NCI-H2196 treated with DMSO at 0.1 percent for 48 hours (cell line): Measurements from ENCODE around the gene CFL1.
"Not testable (repeated sequence)": the region's sequence is repeated elsewhere in the genome, so short reads cannot be mapped to it uniquely, and the experiment has no call there.

Experiments used
- DNase-seq: peaks from one replicate; lab custom pipeline; 2025; ENCODE audit not compliant: unreplicated experiment; lab: John Stamatoyannopoulos, UW

The CFL1 gene

DNA sequence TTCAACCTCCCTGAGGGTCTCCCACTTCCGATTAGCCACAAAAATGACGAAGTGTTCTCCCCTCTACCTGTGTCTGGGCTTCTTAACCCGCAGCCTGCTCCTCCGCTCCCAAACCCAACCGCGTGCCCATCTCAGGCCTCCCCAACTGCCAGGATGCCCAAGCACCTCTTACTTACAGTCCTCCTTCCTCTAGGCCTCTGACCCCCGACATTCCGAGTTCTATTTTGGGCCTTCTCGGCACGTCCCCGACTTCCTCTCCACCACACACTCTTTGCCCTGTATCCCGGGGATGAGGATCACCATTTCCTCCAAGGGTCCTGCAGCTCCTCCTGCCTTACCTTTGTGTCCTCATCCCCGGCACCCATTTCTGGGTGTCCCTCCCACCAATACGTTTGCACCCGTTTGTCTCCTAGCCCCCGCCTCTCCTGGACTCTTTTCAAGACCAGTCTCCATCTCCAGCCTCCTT lies 1.9 kb upstream of the CFL1 start:
- DNase-seq: no peak

- peak; percentile 99 for DNase-seq
Measured at GRCh38 chr11:65859095-65859811, 1.3 kb upstream of the CFL1 start.

DNA sequence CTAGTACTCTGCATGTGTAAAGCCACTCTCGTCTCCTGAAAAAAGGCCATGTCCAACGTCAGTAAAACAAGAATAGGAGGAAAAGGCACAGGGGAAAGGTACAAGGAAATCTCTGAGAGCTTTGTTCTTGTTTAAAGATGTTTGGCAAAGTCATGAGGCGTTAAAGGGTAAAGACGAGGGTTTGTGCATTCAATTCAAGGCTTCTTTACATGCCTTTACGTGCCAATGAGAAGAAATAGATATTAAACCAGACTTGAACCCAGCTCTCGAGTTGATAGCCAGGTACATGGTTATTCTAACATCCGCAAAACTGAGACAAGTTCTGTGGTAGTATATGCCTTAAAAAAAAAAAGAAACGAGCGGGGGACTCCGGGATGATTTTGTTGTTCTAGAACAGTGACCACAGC lies 704 bp upstream of the CFL1 start:
- peak; percentile 51 for DNase-seq

DNA sequence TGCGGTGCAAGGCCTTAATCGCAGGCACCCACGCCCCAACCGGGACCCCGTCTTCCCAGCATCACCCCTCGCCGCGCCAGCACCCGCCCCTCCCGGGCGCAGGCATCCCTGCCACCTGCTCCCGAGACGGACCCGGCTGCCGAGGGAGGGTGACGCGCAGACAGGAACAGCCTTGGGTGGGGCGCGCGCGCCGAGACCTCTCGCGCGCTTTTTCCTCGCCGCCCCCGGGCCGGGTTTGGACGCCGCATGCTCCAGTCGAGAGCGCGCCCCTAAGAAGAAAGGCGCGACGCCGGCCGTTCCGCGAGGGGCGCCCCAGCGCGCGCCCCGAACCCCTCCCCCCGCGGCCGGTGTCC lies 504 bp downstream of the CFL1 start:
- no peak for DNase-seq

- peak; percentile 30 for DNase-seq
Measured at GRCh38 chr11:65856689-65857499, 1.1 kb downstream of the CFL1 start.

GRCh38 chr11:65855927-65856363 lies 2.0 kb downstream of the CFL1 start:
- DNase-seq: no peak

DNA sequence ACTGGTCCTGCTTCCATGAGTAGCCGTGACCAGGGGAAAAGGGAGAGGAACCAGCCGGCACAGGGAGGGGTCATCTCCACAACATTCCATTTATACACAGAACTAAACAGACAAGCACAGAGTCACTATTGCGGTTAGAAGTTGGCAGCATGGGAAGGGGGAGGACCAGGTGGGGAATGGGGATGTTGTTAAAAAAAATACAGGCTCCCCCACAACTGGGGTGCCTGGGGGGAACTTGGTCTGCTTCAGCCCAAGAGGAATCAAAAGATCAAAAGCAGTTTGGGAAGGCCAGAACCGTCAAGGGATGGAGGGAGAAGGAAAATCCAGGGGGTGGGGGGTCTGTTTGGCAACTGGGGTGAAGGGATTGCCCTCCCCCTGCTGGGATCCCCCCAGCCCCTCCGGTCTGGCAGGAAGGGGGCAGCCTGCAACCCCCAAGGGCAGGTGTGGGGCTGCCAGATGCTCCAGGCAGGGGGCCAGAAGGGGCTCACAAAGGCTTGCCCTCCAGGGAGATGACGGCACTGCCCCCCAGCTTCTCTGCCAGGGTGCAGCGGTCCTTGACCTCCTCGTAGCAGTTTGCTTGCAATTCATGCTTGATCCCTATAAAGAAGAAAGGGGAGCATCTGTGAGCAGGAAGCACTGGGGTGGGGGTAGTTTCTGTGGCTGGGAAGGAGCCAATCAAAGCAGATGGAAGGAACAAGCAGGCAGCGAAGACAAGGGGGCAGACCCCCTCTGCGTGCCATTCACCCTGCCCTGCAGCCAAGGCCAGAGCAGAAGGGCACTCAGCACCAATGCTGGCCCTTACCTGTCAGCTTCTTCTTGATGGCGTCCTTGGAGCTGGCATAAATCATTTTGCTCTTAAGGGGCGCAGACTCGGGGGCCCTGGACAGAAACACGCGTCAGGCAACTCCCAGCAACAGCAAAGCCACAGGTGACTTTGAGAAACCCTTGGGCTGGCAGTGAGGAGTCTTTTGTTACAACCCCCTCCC lies 2.8 kb downstream of the CFL1 start:
- no peak for DNase-seq

- DNase-seq: no peak
Measured at GRCh38 chr11:65854161-65854592, 3.8 kb downstream of the CFL1 start.

DNA sequence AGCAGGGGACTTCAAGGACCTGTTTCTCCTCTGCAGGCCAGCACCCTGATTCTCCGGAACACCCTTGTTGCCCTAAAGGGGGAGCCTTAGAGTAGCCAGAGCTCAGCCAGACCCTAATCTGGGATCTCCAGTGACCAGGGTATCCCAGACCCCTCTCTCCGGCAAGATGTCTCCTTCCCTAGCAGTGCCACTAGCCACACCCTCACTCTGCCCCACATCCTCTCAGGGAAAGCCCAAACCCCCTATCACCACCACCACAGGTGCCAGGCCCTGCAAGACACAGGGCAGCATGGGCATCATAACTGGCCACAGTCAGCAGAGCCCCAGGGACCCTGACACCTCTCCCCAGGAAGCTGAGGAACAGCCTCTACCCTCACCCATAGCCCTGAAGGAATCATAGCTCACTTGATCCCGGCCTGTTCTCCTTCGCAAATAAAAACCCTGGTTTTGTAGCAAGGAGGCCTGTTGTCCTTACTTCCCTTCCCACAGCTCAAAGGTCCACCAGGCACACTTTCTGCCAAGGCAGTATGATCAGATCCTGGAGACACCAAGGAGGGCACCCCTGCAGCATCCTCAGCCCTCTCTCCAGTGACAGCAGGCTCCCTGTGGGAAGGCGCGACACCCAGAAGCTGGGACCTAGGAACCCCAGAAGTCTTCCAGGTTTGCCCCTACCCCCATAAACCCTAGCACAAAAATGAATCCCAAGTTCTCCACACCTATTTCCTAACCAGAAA lies 4.6 kb downstream of the CFL1 start:
- no peak for DNase-seq

- DNase-seq: no peak
Measured at GRCh38 chr11:65852508-65853245, 5.3 kb downstream of the CFL1 start.

DNA sequence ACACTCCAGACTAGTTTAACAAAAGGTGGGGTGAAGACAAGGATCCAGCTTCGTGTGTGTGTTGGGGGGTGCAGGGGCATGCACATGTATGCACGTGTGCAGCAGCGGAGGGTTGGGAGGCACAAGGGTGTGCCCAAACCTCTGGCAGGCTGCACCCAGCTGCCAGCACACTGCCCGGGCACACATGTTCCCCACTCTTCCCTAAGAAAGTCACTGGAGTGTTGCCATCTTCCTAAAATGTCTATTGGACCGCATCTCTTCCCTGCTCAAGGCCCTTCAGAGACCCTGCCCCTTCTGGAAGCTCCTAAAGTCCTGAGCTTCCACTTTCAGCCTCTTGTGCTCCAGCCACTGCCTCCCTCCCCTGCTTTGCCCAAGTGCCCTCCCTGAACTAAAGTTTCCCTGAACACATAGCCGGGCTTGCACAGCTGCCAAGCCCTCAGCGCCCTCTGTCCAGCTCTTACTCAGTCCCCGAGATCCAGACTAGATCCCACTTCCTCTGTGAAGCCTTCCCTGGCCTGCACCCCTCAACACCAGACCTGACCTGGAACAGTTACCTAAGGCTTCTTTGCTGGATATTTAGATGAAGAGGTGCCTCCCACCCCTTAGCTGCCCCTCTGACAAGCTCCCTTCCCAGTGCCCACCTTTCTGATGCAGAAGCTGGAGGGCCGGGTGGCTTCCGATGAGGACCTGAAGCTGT lies 6.0 kb downstream of the CFL1 start:
- DNase-seq: no peak

- no peak for DNase-seq
Measured at GRCh38 chr11:65851083-65851579, 6.8 kb downstream of the CFL1 start.

DNA sequence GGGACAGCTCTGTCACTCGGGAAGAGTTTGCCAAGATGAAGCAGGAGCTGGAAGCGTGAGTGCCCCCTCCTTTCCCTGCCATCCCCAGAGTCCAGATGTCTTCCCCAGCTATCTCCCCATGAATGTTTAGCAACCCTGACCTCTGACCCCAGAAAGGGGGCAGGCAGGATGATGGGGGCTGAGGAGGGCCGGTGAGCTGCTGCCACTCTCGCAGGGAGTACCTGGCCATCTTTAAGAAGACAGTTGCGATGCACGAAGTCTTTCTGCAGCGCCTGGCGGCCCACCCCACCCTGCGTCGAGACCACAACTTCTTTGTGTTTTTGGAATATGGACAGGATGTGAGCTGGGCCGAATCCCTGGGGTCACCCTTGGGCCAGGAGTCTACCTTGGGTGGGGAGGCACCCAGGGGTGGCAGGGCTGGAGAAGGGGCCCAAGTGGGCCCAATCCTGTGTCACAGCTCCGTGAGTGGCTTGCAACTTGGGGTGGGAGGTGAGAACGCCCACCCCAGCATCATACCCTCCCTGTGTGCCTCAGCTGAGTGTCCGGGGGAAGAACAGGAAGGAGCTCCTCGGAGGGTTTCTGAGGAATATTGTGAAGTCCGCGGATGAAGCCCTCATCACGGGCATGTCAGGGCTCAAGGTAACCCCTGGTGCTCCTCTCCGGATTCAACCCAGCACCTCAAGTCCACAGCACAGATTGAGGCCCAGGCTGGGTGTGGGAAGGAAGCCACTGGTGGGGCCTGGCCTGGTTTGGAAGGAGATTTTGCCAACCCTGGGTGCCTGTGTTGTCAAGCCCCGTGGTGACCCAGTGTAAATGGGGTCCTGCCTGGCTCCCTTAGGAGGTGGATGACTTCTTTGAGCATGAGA lies 7.5 kb downstream of the CFL1 start:
- no peak for DNase-seq

GRCh38 chr11:65849771-65850216 lies 8.2 kb downstream of the CFL1 start:
- DNase-seq: no peak

GRCh38 chr11:65849366-65849765 lies 8.6 kb downstream of the CFL1 start:
- DNase-seq: no peak

DNA sequence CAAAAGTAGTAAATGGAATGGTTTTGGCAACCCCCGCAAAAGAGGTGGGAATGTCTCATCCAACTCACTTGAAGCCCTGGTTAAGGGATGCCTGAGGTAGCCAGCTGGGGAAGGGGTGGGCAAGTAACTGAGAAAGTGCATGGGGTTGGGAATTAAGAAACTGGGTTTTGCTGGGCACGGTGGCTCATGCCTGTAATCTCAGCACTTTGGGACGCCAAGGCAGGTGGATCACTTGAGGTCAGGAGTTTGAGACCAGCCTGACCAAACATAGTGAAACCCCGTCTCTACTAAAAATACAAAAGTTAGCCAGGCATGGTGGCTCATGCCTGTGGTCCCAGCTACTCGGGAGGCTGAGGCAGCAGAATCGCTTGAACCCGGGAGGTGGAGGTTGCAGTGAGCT lies 9.3 kb downstream of the CFL1 start:
- DNase-seq: not testable (repeated sequence)

GRCh38 chr11:65847746-65848145 lies 10.2 kb downstream of the CFL1 start:
- no peak for DNase-seq
